GM12891 (cell line): Measurements from ENCODE around the gene ROCK1.

Experiments used
- POLR2A ChIP-seq: IDR thresholded peaks from 2 replicates; pipeline ENCODE4 v1.6.1; 2011; ENCODE audit warnings: low read depth, low read length, control low read depth
- POLR2AphosphoS5 ChIP-seq: IDR thresholded peaks from 2 replicates; pipeline ENCODE4 v1.6.1; 2011; ENCODE audit warnings: low read depth, low read length, control low read depth
- POU2F2 ChIP-seq: IDR thresholded peaks from 2 replicates; pipeline ENCODE4 v1.6.1; 2011; ENCODE audit warnings: low read depth, mild to moderate bottlenecking, control low read depth, low read length, moderate library complexity
- SPI1 ChIP-seq: IDR thresholded peaks from 2 replicates; pipeline ENCODE4 v1.6.1; 2011; ENCODE audit warnings: low read depth, low read length, control low read depth
- TAF1 ChIP-seq: IDR thresholded peaks from 2 replicates; pipeline ENCODE4 v1.6.1; 2011; ENCODE audit warnings: low read depth, low read length, control low read depth

GRCh38 chr18:21123290-21123926, 11.8 kb upstream of the ROCK1 start:
- TF ChIP-seq POLR2AphosphoS5 (no peak), TAF1 (no peak), SPI1 (no peak), POLR2A (no peak), POU2F2 (no peak)
